MM.1S (cell line): ENCODE data around the gene OAS2.

Source experiments
- DNase-seq: peaks from one replicate; pipeline ENCODE4 v3.0.0-alpha.2; 2015
- H2AFZ ChIP-seq: fragments of 300-600 bp; sonication (generic); 2 replicates; pipeline ENCODE4 v1.6.0; 2016; ENCODE audit warnings: antibody characterized with exemption, low read length
- H3F3A ChIP-seq: fragments of 300-600 bp; sonication (generic); 2 replicates; pipeline ENCODE4 v1.6.1; 2016; ENCODE audit warnings: mild to moderate bottlenecking, antibody characterized with exemption, low read length, moderate library complexity, mixed read lengths; ENCODE audit not compliant: insufficient read depth
- H3K27ac ChIP-seq: fragments of 300-600 bp; sonication (generic); 2 replicates; pipeline ENCODE4 v1.5.1; 2016; ENCODE audit warnings: mild to moderate bottlenecking, low read length
- H3K27me3 ChIP-seq: fragments of 300-600 bp; sonication (generic); replicated peaks from 2 replicates; pipeline ENCODE4 v1.6.0; 2016; ENCODE audit warnings: low read length; ENCODE audit not compliant: insufficient read depth
- H3K36me3 ChIP-seq: fragments of 300-600 bp; sonication (generic); replicated peaks from 2 replicates; pipeline ENCODE4 v1.6.1; 2016; ENCODE audit warnings: mild to moderate bottlenecking, low read length, mixed read lengths; ENCODE audit not compliant: insufficient read depth
- H3K4me1 ChIP-seq: fragments of 300-600 bp; sonication (generic); 2 replicates; pipeline ENCODE4 v1.6.1; 2016; ENCODE audit warnings: low read length, mixed read lengths
- H3K4me2 ChIP-seq: fragments of 300-600 bp; sonication (generic); 2 replicates; pipeline ENCODE4 v1.6.0; 2016; ENCODE audit warnings: low read depth, low read length
- H3K4me3 ChIP-seq: fragments of 300-600 bp; sonication (generic); 2 replicates; pipeline ENCODE4 v1.5.1; 2016; ENCODE audit warnings: low read length, mixed read lengths
- H3K79me2 ChIP-seq: fragments of 300-600 bp; sonication (generic); 2 replicates; pipeline ENCODE4 v1.6.1; 2016; ENCODE audit warnings: mixed run types, low read length, mixed read lengths
- H3K9ac ChIP-seq: fragments of 300-600 bp; sonication (generic); 2 replicates; pipeline ENCODE4 v1.6.1; 2016; ENCODE audit warnings: low read length, mixed read lengths
- H3K9me2 ChIP-seq: fragments of 300-600 bp; sonication (generic); replicated peaks from 2 replicates; pipeline ENCODE4 v1.6.1; 2016; ENCODE audit warnings: mild to moderate bottlenecking, low read length, mixed read lengths; ENCODE audit not compliant: insufficient read depth
- H3K9me3 ChIP-seq: fragments of 300-600 bp; sonication (generic); replicated peaks from 2 replicates; pipeline ENCODE4 v1.6.1; 2016; ENCODE audit warnings: mild to moderate bottlenecking, low read length, mixed read lengths; ENCODE audit not compliant: insufficient read depth
- H4K20me1 ChIP-seq: fragments of 300-600 bp; sonication (generic); 2 replicates; pipeline ENCODE4 v1.6.1; 2016; ENCODE audit warnings: mild to moderate bottlenecking, low read length, moderate library complexity, mixed read lengths; ENCODE audit not compliant: insufficient read depth
- CTCF ChIP-seq: fragments of 300-600 bp; sonication (generic); IDR thresholded peaks from 2 replicates; pipeline ENCODE4 v1.5.1; 2016; ENCODE audit warnings: antibody characterized with exemption, low read length, mixed read lengths
- EZH2 ChIP-seq: fragments of 300-600 bp; sonication (generic); optimal IDR thresholded peaks from 2 replicates; pipeline ENCODE3; 2017; ENCODE audit warnings: low read depth, mild to moderate bottlenecking, antibody characterized with exemption, low read length, mixed read lengths
- EZH2phosphoT487 ChIP-seq: fragments of 300-600 bp; sonication (generic); IDR thresholded peaks from 2 replicates; pipeline ENCODE4 v1.6.1; 2018; ENCODE audit warnings: antibody characterized with exemption, low read length

The OAS2 gene

GRCh38 chr12:113005762-113006161, 27.4 kb downstream of the OAS2 start:
- Histone ChIP-seq H2AFZ (no peak overlapping the region), H3K9me2 (no peaks in the 10 kb centered on the region), H3K27ac (no peak overlapping the region), H3K27me3 (no peaks in the 10 kb centered on the region), H3K4me2 (no peak overlapping the region), H3K79me2 (no peaks in the 10 kb centered on the region), H3K4me1 (no peaks in the 10 kb centered on the region), H3K36me3 (no peaks in the 10 kb centered on the region), H3K9me3 (no peaks in the 10 kb centered on the region), H3K4me3 (no peak overlapping the region), H4K20me1 (no peaks in the 10 kb centered on the region), H3F3A (no peaks in the 10 kb centered on the region), H3K9ac (no peak overlapping the region)
- TF ChIP-seq CTCF (peak; percentile 10; the same call in 1 of the 2 replicates), EZH2phosphoT487 (no peak), EZH2 (no peak)
- DNase-seq = no peak

DNA sequence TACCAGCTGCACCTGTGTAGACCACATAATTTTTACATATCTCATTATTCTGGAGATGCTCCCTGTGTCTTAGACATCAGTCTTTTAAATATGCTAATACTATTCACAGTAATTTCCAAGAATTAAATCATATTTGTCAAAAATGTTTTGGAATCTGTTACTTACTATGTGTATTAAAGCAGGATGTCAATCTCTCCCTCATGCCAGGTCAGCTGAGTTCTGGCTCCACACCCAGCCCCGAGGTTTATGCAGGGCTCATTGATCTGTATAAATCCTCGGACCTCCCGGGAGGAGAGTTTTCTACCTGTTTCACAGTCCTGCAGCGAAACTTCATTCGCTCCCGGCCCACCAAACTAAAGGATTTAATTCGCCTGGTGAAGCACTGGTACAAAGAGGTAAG, 27.9 kb downstream of the OAS2 start:
- Histone ChIP-seq H3K4me1 (no peaks in the 10 kb centered on the region), H3K79me2 (no peaks in the 10 kb centered on the region), H3K9ac (no peak overlapping the region), H3K4me2 (no peak overlapping the region), H2AFZ (no peak overlapping the region), H3K9me3 (no peaks in the 10 kb centered on the region), H4K20me1 (no peaks in the 10 kb centered on the region), H3F3A (no peaks in the 10 kb centered on the region), H3K36me3 (no peaks in the 10 kb centered on the region), H3K9me2 (no peaks in the 10 kb centered on the region), H3K4me3 (no peak overlapping the region), H3K27me3 (no peaks in the 10 kb centered on the region), H3K27ac (no peak overlapping the region)
- TF ChIP-seq EZH2 = no peak
- TF ChIP-seq EZH2phosphoT487 = no peak
- no peak for TF ChIP-seq CTCF
- no peak for DNase-seq

- Histone ChIP-seq H3F3A (no peaks in the 10 kb centered on the region), H2AFZ (no peak overlapping the region), H3K4me2 (no peak overlapping the region), H3K27ac (no peak overlapping the region), H3K27me3 (no peaks in the 10 kb centered on the region), H3K9me3 (no peaks in the 10 kb centered on the region), H3K4me3 (no peak overlapping the region), H4K20me1 (no peaks in the 10 kb centered on the region), H3K9me2 (no peaks in the 10 kb centered on the region), H3K9ac (no peak overlapping the region), H3K36me3 (no peaks in the 10 kb centered on the region), H3K79me2 (no peaks in the 10 kb centered on the region), H3K4me1 (no peaks in the 10 kb centered on the region)
- no peak for DNase-seq
- TF ChIP-seq EZH2phosphoT487 = no peak
- TF ChIP-seq CTCF = no peak
- TF ChIP-seq EZH2 = no peak
Measured at GRCh38 chr12:113006641-113007040, 28.3 kb downstream of the OAS2 start.
